ENCODE measurements around the gene PRSS27.
"Not testable (repeated sequence)": the region's sequence is repeated elsewhere in the genome, so short reads cannot be mapped to it uniquely, and the experiment has no call there.

PRSS27 gene

GRCh38 chr16:2696601-2697250, 23.3 kb downstream of the PRSS27 start:
- DNase-seq (ENCODE audit: low spot score) = not testable (repeated sequence)

DNA sequence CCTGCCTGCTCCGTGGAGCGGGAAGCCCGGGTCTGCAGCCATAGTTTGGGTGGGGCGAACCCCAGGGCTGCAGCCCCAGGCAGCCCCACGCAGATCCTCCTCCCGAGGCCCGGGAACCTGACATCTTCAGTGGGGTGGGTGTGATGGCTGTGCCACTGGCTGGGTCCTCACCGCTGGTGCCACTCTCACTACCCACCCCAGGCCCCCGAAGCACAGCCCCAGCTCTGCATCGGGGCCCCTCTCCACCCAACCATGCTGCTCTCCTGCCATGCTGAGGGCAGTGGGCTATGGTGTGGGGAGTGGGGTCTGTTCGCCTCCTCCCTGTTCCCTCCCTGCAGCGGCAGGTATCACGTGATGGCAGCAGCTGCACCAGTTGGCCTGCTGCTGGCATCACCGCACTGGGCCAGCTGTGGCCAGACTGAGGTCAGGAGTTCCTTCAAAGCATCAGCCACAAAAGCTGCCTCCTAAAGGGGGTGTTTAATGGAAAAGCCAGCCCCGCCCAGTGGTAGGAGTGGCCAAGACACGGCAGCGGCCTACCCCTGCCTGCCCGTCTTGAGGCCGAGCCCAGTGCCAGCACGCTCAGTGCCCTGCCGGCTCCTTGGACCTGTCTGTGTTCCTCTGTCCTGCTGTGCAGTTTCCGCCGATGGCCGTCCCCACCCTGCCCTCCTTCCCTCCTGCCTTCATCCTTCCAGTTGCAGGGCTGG, 26.9 kb downstream of the PRSS27 start:
- DNase-seq (ENCODE audit: low spot score) = peak; percentile 10

GRCh38 chr16:2692251-2692947, 27.6 kb downstream of the PRSS27 start:
- DNase-seq (ENCODE audit: low spot score) = no peak

GRCh38 chr16:2691491-2692248, 28.4 kb downstream of the PRSS27 start:
- DNase-seq (ENCODE audit: low spot score) = no peak

GRCh38 chr16:2690852-2691251, 29.2 kb downstream of the PRSS27 start:
- no peak for DNase-seq (ENCODE audit: low spot score)

GRCh38 chr16:2689968-2690801, 29.8 kb downstream of the PRSS27 start:
- no peak for DNase-seq (ENCODE audit: low spot score)

- not testable (repeated sequence) for DNase-seq (ENCODE audit: low spot score)
These were observed 30.6 kb downstream of the PRSS27 start for GRCh38 chr16:2689422-2689821.

GRCh38 chr16:2687531-2688308, 32.3 kb downstream of the PRSS27 start:
- no peak for DNase-seq (ENCODE audit: low spot score)

GRCh38 chr16:2686912-2687507, 33.0 kb downstream of the PRSS27 start:
- DNase-seq (ENCODE audit: low spot score) = no peak

DNA sequence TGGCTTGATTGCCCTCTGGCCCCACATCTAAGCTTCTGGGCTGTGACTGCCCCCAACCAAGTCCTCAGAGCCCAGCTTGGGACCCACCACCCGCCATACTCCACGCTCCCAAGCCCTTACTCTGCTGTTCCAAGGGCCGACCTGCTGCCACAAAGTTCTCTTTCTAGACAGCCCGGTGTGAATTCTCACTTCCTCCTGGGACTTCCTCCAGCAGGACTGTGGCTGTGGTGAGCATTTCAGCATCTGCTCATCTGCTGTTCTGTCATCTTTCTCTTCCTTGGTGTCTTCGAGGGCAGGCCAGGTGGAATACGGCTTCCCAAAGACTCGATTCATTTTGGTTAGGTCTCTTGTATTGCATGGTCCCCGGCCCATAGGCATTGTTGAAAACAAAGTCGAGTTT, 33.9 kb downstream of the PRSS27 start:
- not testable (repeated sequence) for DNase-seq (ENCODE audit: low spot score)

- not testable (repeated sequence) for DNase-seq (ENCODE audit: low spot score)
These were observed 37.0 kb downstream of the PRSS27 start for GRCh38 chr16:2683041-2683440.

- DNase-seq (ENCODE audit: low spot score) = peak; percentile 97
These were observed 37.6 kb downstream of the PRSS27 start, which contains the start of gene KCTD5 for GRCh38 chr16:2682209-2683021. Gene KCTD5 (plus strand): TSS chr16:2682523. CDS start chr16:2682549, 26 bp downstream.

GRCh38 chr16:2680360-2680759, 39.7 kb downstream of the PRSS27 start:
- not testable (repeated sequence) for DNase-seq (ENCODE audit: low spot score)

- not testable (repeated sequence) for DNase-seq (ENCODE audit: low spot score)
These were observed 40.1 kb downstream of the PRSS27 start for GRCh38 chr16:2679902-2680301.

- not testable (repeated sequence) for DNase-seq (ENCODE audit: low spot score)
These were observed 41.6 kb downstream of the PRSS27 start for GRCh38 chr16:2678206-2678965.

DNA sequence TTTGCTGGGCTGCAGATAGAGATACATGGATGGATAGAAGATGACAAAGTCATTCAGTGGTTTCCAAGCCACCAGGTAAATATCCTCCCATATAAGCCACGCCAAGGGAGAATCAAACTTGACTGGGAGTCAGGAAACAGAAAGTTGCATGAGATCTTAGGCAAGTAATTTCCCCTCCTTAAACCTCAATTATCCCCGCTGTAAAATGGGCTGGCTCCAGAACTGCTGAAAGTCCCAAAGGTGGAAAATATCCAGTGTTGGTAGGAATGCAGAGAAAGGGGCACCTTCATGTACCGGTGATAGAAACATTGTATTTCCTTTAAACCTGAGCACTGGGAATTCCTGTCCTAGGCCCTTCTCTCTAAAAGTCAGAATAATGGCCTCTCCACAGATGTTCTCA, 43.1 kb downstream of the PRSS27 start:
- not testable (repeated sequence) for DNase-seq (ENCODE audit: low spot score)

GRCh38 chr16:2675714-2676113, 44.3 kb downstream of the PRSS27 start:
- no peak for DNase-seq (ENCODE audit: low spot score)

- no peak for DNase-seq (ENCODE audit: low spot score)
These were observed 45.0 kb downstream of the PRSS27 start for GRCh38 chr16:2675021-2675420.

All from COLO829 (cell line).